ENCODE results near the gene FKBP7. TPM values are rescaled to one million over a fixed set of nuclear protein-coding genes. Genes with fewer than 3 reads are reported as not detected.

The FKBP7 gene
- polyA plus RNA-seq (1.2 to 2.4 TPM (median 1.9 TPM) in 3 replicates), polyA minus RNA-seq (0.23 to 1.1 TPM in 2 of 3 replicates, not detected in the other)
- polyA plus RNA-seq (2011; ENCODE audit: low read depth), result 0.99 TPM
- polyA plus RNA-seq (2011; cell fraction: cytosol; rRNA removed), result 0.85 and 0.95 TPM in 2 replicates
- polyA plus RNA-seq (2011; cell fraction: nucleus; rRNA removed), result 0.67 and 1.2 TPM in 2 replicates
- polyA plus RNA-seq (2012; ENCODE audit: low replicate concordance), result 0.86 and 1.5 TPM in 2 replicates
- polyA minus RNA-seq (2011; cell fraction: cytosol; rRNA and poly(A)+ RNA removed), result not detected
- polyA minus RNA-seq (2011; cell fraction: nucleus; rRNA and poly(A)+ RNA removed), result 0.42 and 1.2 TPM in 2 replicates

- no peak for TF ChIP-seq EZH2 (IDR thresholded peaks at IDR 0.05; ENCODE audit: low read length)
- peak; percentile 77 to 83 (median 82) for TF ChIP-seq CTCF (optimal IDR thresholded peaks at IDR 0.05 in 1 of 3, IDR thresholded peaks at IDR 0.05 in 1 of 3, conservative IDR thresholded peaks at IDR 0.05 in 1 of 3; ENCODE audit: extremely low read depth in 1 of 3, insufficient read depth in 2 of 3, low read length in 3 of 3)
Measured at GRCh38 chr2:178478439-178479274, at the start of gene FKBP7. Gene FKBP7, minus strand, starts transcription at chr2:178478600. Its CDS starts 101 bp downstream, at chr2:178478499.

GRCh38 chr2:178527592-178527991 is 49.2 kb upstream of the FKBP7 start:
- Histone ChIP-seq H3K4me3 (ENCODE audit: control insufficient read depth in 2 of 3, extremely low read depth in 1 of 3, insufficient read depth in 2 of 3, low read depth in 1 of 3, low read length in 3 of 3) (no peak overlapping the region), H2AFZ (ENCODE audit: control insufficient read depth, low read length) (no peak overlapping the region), H3K9me3 (ENCODE audit: control insufficient read depth, low read depth, low read length) (no peaks in the 10 kb centered on the region), H4K20me1 (ENCODE audit: control insufficient read depth, extremely low read depth, insufficient read depth, low read length) (no peaks in the 10 kb centered on the region), H3K4me2 (ENCODE audit: control insufficient read depth, extremely low read depth, insufficient read depth, low read depth, low read length) (no peak overlapping the region), H3K79me2 (ENCODE audit: control insufficient read depth, insufficient read depth, low read length) (peaks cover 48% of the 10 kb centered on the region), H3K9ac (ENCODE audit: control insufficient read depth, extremely low read depth, insufficient read depth, low read length) (no peak overlapping the region), H3K27me3 (ENCODE audit: control insufficient read depth, extremely low read depth, insufficient read depth, low read length) (no peaks in the 10 kb centered on the region), H3K36me3 (ENCODE audit: control insufficient read depth in 2 of 2, extremely low read depth in 1 of 2, insufficient read depth in 2 of 2, low read length in 2 of 2) (peaks cover 4 to 9% of the 10 kb centered on the region in 2 experiments), H3K27ac (ENCODE audit: control insufficient read depth, insufficient read depth, low read length) (no peak overlapping the region), H3K9me1 (ENCODE audit: control insufficient read depth, extremely low read depth, insufficient read depth, low read length) (no peaks in the 10 kb centered on the region), H3K4me1 (ENCODE audit: control insufficient read depth, extremely low read depth, insufficient read depth, low read length) (no peaks in the 10 kb centered on the region)
- DNase-seq (ENCODE audit: low read depth, low spot score), result no peak
- FAIRE-seq, result no peak
- dilution Hi-C loops (cut with MboI; ENCODE audit: extremely low pct_ligation_motif_present, low sequenced_read_pairs), result no loop called here
- TF ChIP-seq CTCF (optimal IDR thresholded peaks at IDR 0.05 in 1 of 3, IDR thresholded peaks at IDR 0.05 in 1 of 3, conservative IDR thresholded peaks at IDR 0.05 in 1 of 3; ENCODE audit: extremely low read depth in 1 of 3, insufficient read depth in 2 of 3, low read length in 3 of 3) (no peak), EZH2 (IDR thresholded peaks at IDR 0.05; ENCODE audit: low read length) (no peak)

More at GRCh38 chr2:178478439-178479274, at the start of gene FKBP7:
- Histone ChIP-seq H3K9me1 (ENCODE audit: control insufficient read depth, extremely low read depth, insufficient read depth, low read length) (no peaks in the 10 kb centered on the region), H3K79me2 (ENCODE audit: control insufficient read depth, insufficient read depth, low read length) (peaks cover 26% of the 10 kb centered on the region), H3K4me2 (ENCODE audit: control insufficient read depth, extremely low read depth, insufficient read depth, low read depth, low read length) (peak within 1 kb of the TSS; percentile 81), H3K27me3 (ENCODE audit: control insufficient read depth, extremely low read depth, insufficient read depth, low read length) (no peaks in the 10 kb centered on the region), H3K4me1 (ENCODE audit: control insufficient read depth, extremely low read depth, insufficient read depth, low read length) (peaks cover 29% of the 10 kb centered on the region), H3K27ac (ENCODE audit: control insufficient read depth, insufficient read depth, low read length) (peak within 1 kb of the TSS; percentile 77), H3K36me3 (ENCODE audit: control insufficient read depth in 2 of 2, extremely low read depth in 1 of 2, insufficient read depth in 2 of 2, low read length in 2 of 2) (no peaks in the 10 kb centered on the region), H3K9ac (ENCODE audit: control insufficient read depth, extremely low read depth, insufficient read depth, low read length) (peak within 1 kb of the TSS; percentile 75), H3K9me3 (ENCODE audit: control insufficient read depth, low read depth, low read length) (no peaks in the 10 kb centered on the region), H2AFZ (ENCODE audit: control insufficient read depth, low read length) (peak within 1 kb of the TSS; percentile 93), H4K20me1 (ENCODE audit: control insufficient read depth, extremely low read depth, insufficient read depth, low read length) (no peaks in the 10 kb centered on the region), H3K4me3 (ENCODE audit: control insufficient read depth in 2 of 3, extremely low read depth in 1 of 3, insufficient read depth in 2 of 3, low read depth in 1 of 3, low read length in 3 of 3) (peak within 1 kb of the TSS; percentile 56 to 83 (median 74))
- dilution Hi-C loops (cut with MboI; ENCODE audit: extremely low pct_ligation_motif_present, low sequenced_read_pairs), result no loop called here
- DNase-seq (ENCODE audit: low read depth, low spot score) (peak; percentile 35), FAIRE-seq (no peak)
